ENCODE measurements around the gene SNED1.

The SNED1 gene

DNA sequence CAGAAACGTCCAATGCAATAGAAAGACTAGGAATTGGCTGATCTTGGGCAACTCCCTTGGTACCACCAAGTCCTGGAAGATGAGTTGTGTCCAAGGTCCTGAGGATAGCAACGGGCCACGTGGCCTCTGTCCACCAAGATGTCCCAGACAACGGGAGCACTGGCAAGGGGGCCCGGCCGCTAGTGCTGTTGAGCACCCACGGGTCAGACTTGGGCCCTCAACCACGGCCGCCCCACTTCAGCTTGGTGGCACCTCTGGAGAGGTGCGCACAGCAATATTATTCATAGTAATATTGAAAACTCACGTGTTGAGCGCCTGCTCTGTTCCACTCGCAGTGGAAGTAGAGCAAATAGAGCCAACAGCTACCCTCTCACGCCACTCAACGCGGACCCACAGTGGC is 131.9 kb downstream of the SNED1 start:
- no peak for DNase-seq (ENCODE audit: low read depth)

GRCh38 chr2:241131531-241131930 is 133.1 kb downstream of the SNED1 start:
- no peak for DNase-seq (ENCODE audit: low read depth)

- DNase-seq (ENCODE audit: low read depth) = no peak
Observed at GRCh38 chr2:241132538-241133435, 134.4 kb downstream of the SNED1 start.

GRCh38 chr2:241133436-241133820 is 135.0 kb downstream of the SNED1 start:
- no peak for DNase-seq (ENCODE audit: low read depth)

DNA sequence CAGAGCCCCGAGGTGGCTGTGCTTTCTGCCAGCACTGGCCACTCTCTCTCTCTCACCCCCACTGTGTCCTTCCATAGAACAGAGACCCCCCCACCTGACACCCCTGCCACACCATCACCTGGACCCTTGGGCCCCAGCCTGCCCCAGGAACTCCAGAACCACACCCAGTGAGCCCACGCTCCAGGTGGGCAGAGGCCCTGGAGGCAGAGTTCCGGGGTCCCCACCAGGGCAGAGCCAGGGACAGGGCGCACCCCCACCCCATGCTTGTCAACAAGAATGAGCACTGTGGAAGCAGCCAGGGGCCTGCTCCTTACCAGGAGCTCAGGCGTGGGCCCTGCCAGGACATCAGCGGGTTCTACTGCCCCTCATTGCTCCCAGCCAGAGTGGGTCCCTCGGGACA is 136.3 kb downstream of the SNED1 start:
- DNase-seq (ENCODE audit: low read depth) = no peak

- no peak for DNase-seq (ENCODE audit: low read depth)
Observed at GRCh38 chr2:241135737-241136136, 137.3 kb downstream of the SNED1 start.

- no peak for DNase-seq (ENCODE audit: low read depth)
Observed at GRCh38 chr2:241136191-241136590, 137.8 kb downstream of the SNED1 start.

- no peak for DNase-seq (ENCODE audit: low read depth)
Observed at GRCh38 chr2:241136661-241137260, 138.3 kb downstream of the SNED1 start.

GRCh38 chr2:241137276-241138190 is 139.1 kb downstream of the SNED1 start:
- no peak for DNase-seq (ENCODE audit: low read depth)

DNA sequence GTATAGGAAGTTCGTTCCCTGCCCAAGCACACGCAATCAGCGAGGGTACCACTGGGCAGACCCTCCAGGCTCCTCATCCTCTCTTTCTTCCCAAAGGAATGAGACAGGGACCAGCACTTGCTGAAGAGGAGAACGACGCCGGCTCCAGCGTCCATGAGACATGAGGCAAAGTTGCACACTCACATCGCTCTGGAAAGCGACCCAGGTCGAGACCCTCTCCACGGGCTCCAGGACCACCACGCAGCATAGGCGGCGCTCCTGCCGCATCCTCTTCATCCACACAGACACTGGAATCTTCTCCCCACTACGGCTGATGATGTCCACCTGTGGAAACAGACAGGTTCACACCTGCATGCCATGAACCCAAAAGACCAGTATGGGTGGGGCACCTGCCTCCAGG is 140.1 kb downstream of the SNED1 start:
- no peak for DNase-seq (ENCODE audit: low read depth)

- DNase-seq (ENCODE audit: low read depth) = no peak
Observed at GRCh38 chr2:241139531-241140444, 141.4 kb downstream of the SNED1 start.

DNA sequence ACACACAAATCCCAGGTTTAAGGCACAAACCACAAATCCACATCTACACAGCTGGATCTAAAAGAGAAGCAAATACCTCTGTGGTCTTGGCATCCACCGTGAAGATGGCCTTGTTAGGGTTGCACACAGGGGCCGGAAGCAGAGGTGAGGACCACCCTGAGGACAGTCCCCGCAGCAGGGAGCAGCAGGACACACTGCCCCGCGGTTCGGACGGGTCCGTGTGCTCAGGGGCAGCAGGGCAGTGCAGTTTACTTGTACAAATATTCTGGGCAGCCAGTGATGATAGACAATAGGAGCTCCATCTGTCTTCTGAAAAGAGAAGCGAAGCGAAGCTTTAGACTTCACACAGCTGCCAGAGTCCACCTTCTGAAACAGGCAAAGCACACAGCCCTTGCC is 142.0 kb downstream of the SNED1 start:
- no peak for DNase-seq (ENCODE audit: low read depth)

DNA sequence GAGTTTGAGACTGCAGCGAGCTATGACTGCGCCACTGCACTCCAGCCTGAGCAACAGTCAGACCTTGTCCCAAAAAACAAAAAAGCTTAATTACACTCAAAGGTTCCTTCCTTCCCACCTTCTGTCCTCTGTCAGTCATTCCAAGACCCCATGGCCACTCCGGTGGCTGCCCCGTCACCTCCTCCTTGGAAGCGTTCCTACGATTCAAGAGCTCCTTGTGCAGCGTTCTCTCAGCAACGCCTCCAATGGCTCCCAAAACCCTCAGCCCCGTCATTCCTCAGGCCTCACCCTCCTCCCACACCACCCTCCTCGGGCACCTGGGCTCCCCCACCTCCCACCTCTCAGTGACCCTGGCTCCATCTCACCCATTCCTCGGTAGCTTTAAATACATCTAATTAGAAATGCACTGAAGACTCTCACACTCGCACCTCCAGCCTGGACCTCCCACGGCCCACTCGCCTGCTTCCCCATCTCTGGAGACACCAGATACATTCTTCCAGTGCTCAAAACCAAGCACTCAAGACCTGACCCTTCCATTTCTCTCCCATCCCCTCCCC is 142.9 kb downstream of the SNED1 start:
- DNase-seq (ENCODE audit: low read depth) = no peak

DNA sequence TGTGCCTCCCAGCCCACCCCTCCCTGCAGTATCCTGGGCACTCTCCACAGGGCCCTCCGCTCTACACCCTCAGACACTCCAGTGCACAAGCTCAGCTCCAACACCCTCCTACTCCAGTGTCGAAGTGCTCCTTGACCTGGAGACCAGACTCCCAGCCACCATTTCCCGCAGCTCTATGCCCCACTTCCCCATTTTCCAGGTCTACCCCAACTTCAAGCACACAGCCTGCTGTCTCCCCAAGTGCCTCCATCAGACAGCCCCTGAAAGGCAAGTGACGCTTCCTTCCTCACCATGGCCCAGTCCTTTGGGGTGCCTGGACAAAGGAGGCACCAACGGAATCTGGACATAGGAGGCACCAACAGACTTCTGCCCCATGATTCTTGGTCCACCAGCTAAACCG is 143.6 kb downstream of the SNED1 start:
- no peak for DNase-seq (ENCODE audit: low read depth)

GRCh38 chr2:241142593-241142992 is 144.2 kb downstream of the SNED1 start:
- no peak for DNase-seq (ENCODE audit: low read depth)

Measured in stimulated activated CD8-positive, alpha-beta memory T cell treated with anti-CD3 and anti-CD28 coated beads, Interleukin-7, amount 100 ng/mL, for 24 hours (primary cell).